NCI-H2107 (cell line): ENCODE data around the gene GNG14.
"Not testable (repeated sequence)": the region's sequence is repeated elsewhere in the genome, so short reads cannot be mapped to it uniquely, and the experiment has no call there.

Experiments
- DNase-seq: peaks from one replicate; lab custom pipeline; 2025; lab: John Stamatoyannopoulos, UW

The GNG14 gene

GRCh38 chr19:12687496-12688196, at the start of gene GNG14:
Gene GNG14, plus strand, starts transcription at chr19:12687998. Its CDS starts 51 bp downstream, at chr19:12688049.
- DNase-seq = no peak

GRCh38 chr19:12638611-12639182, 49.1 kb upstream of the GNG14 start:
- DNase-seq = no peak

GRCh38 chr19:12639901-12640613, 47.7 kb upstream of the GNG14 start:
- DNase-seq = peak; percentile 53

GRCh38 chr19:12641456-12641855, 46.3 kb upstream of the GNG14 start:
- no peak for DNase-seq

GRCh38 chr19:12642506-12642905, 45.3 kb upstream of the GNG14 start:
- no peak for DNase-seq

GRCh38 chr19:12643716-12644115, 44.1 kb upstream of the GNG14 start:
- not testable (repeated sequence) for DNase-seq

GRCh38 chr19:12646551-12646950, 41.2 kb upstream of the GNG14 start:
- no peak for DNase-seq

- DNase-seq = no peak
Measured at GRCh38 chr19:12647047-12647446, 40.8 kb upstream of the GNG14 start.

GRCh38 chr19:12647490-12648071, 40.2 kb upstream of the GNG14 start:
- DNase-seq = no peak

- DNase-seq = no peak
Measured at GRCh38 chr19:12648088-12648487, 39.7 kb upstream of the GNG14 start.

GRCh38 chr19:12649941-12650340, 37.9 kb upstream of the GNG14 start:
- no peak for DNase-seq

GRCh38 chr19:12652219-12652618, 35.6 kb upstream of the GNG14 start:
- DNase-seq = no peak

GRCh38 chr19:12655546-12655945, 32.3 kb upstream of the GNG14 start:
- no peak for DNase-seq

GRCh38 chr19:12656899-12657571, 30.8 kb upstream of the GNG14 start:
- DNase-seq = no peak

- no peak for DNase-seq
Measured at GRCh38 chr19:12657966-12658365, 29.8 kb upstream of the GNG14 start.

GRCh38 chr19:12660980-12661379, 26.8 kb upstream of the GNG14 start:
- no peak for DNase-seq

- DNase-seq = no peak
Measured at GRCh38 chr19:12664406-12665280, 23.2 kb upstream of the GNG14 start.

- no peak for DNase-seq
Measured at GRCh38 chr19:12665281-12665573, 22.6 kb upstream of the GNG14 start.

- no peak for DNase-seq
Measured at GRCh38 chr19:12665671-12666264, 22.0 kb upstream of the GNG14 start.

GRCh38 chr19:12666265-12667048, 21.3 kb upstream of the GNG14 start, which contains the start of the genes MAN2B1 and WDR83:
Gene MAN2B1, minus strand, starts transcription at chr19:12666742. Its CDS starts 41 bp downstream, at chr19:12666701.
Gene WDR83, plus strand, starts transcription at chr19:12666807. Its CDS starts 2,984 bp downstream, at chr19:12669791.
- DNase-seq = peak; percentile 45
